ENCODE data around the gene RSPH1. TPM values are rescaled to one million over a fixed set of nuclear protein-coding genes. Genes with fewer than 3 reads are reported as not detected.

The RSPH1 gene
- total RNA-seq, 2 donors from 2014 or later = 1.8 to 2.2 TPM

- 77 to 94% methylated on average over 3 to 7 of the region's 7 CpGs for WGBS, 2 experiments (ENCODE audit: insufficient coverage in 1 of 2, insufficient read length in 1 of 2)
- Histone ChIP-seq H3K9ac (ENCODE audit: extremely low read depth, low read length, poor library complexity, severe bottlenecking) (no peak overlapping the region), H3K36me3 (ENCODE audit: control insufficient read depth, insufficient read depth, low read length) (no peaks in the 10 kb centered on the region), H3K9me3 (ENCODE audit: control insufficient read depth, low read length) (peaks cover 4% of the 10 kb centered on the region), H3K27me3 (ENCODE audit: control insufficient read depth, insufficient read depth, low read length, poor library complexity, severe bottlenecking) (no peaks in the 10 kb centered on the region), H3K27ac (ENCODE audit: low read depth, low read length) (no peak overlapping the region), H3K4me3 (ENCODE audit: low read length) (no peak overlapping the region), H3K4me1 (ENCODE audit: control insufficient read depth, insufficient read depth, low read length) (no peaks in the 10 kb centered on the region)
- Mint-ChIP-seq H3K4me1 (no peaks in the 10 kb centered on the region), H3K4me3 (no peak overlapping the region), H3K9me3 (peaks cover 15% of the 10 kb centered on the region), H3K36me3 (ENCODE audit: low read depth) (no peaks in the 10 kb centered on the region), H3K27ac (no peak overlapping the region), H3K27me3 (ENCODE audit: insufficient read depth) (peaks cover 14% of the 10 kb centered on the region)
- TF ChIP-seq CTCF (conservative IDR thresholded peaks at IDR 0.05) = no peak
- no peak for DNase-seq
Observed at GRCh38 chr21:42431196-42431595, 64.8 kb downstream of the RSPH1 start.

- Mint-ChIP-seq H3K4me3 (no peak overlapping the region), H3K27me3 (ENCODE audit: insufficient read depth) (peaks cover 14% of the 10 kb centered on the region)
Observed at GRCh38 chr21:42430521-42430920, 65.5 kb downstream of the RSPH1 start.

GRCh38 chr21:42429856-42430255 is 66.2 kb downstream of the RSPH1 start:
- Histone ChIP-seq H3K36me3 (ENCODE audit: control insufficient read depth, insufficient read depth, low read length) (no peaks in the 10 kb centered on the region), H3K4me3 (ENCODE audit: low read length) (no peak overlapping the region), H3K4me1 (ENCODE audit: control insufficient read depth, insufficient read depth, low read length) (no peaks in the 10 kb centered on the region), H3K9ac (ENCODE audit: extremely low read depth, low read length, poor library complexity, severe bottlenecking) (no peak overlapping the region), H3K27me3 (ENCODE audit: control insufficient read depth, insufficient read depth, low read length, poor library complexity, severe bottlenecking) (no peaks in the 10 kb centered on the region), H3K9me3 (ENCODE audit: control insufficient read depth, low read length) (peaks cover 4% of the 10 kb centered on the region), H3K27ac (ENCODE audit: low read depth, low read length) (no peak overlapping the region)
- 30 to 53% methylated on average over 6 to 9 of the region's 9 CpGs for WGBS, 2 experiments (ENCODE audit: insufficient coverage in 1 of 2, insufficient read length in 1 of 2)
- peaks cover 13% of the 10 kb centered on the region for H3K27me3 Mint-ChIP-seq (ENCODE audit: insufficient read depth)
- DNase-seq = peak; percentile 78
- no peaks in the 10 kb centered on the region for H3K4me1 Mint-ChIP-seq
- no peak overlapping the region for H3K27ac Mint-ChIP-seq
- TF ChIP-seq CTCF (conservative IDR thresholded peaks at IDR 0.05) = no peak
- peaks cover 15% of the 10 kb centered on the region for H3K9me3 Mint-ChIP-seq
- H3K4me3 Mint-ChIP-seq = no peak overlapping the region
- H3K36me3 Mint-ChIP-seq (ENCODE audit: low read depth) = no peaks in the 10 kb centered on the region

More at GRCh38 chr21:42430521-42430920, 65.5 kb downstream of the RSPH1 start:
- H3K27ac ChIP-seq (ENCODE audit: low read depth, low read length) = no peak overlapping the region
- H3K27me3 ChIP-seq (ENCODE audit: control insufficient read depth, insufficient read depth, low read length, poor library complexity, severe bottlenecking) = no peaks in the 10 kb centered on the region
- no peaks in the 10 kb centered on the region for H3K4me1 ChIP-seq (ENCODE audit: control insufficient read depth, insufficient read depth, low read length)
- TF ChIP-seq CTCF (conservative IDR thresholded peaks at IDR 0.05) = no peak
- Mint-ChIP-seq H3K36me3 (ENCODE audit: low read depth) (no peaks in the 10 kb centered on the region), H3K27ac (no peak overlapping the region), H3K9me3 (peaks cover 15% of the 10 kb centered on the region), H3K4me1 (no peaks in the 10 kb centered on the region)
- H3K4me3 ChIP-seq (ENCODE audit: low read length) = no peak overlapping the region
- no peak for DNase-seq
- 74 to 86% methylated on average over 5 to 6 of the region's 6 CpGs for WGBS, 2 experiments (ENCODE audit: insufficient coverage in 1 of 2, insufficient read length in 1 of 2)
- no peak overlapping the region for H3K9ac ChIP-seq (ENCODE audit: extremely low read depth, low read length, poor library complexity, severe bottlenecking)
- H3K36me3 ChIP-seq (ENCODE audit: control insufficient read depth, insufficient read depth, low read length) = no peaks in the 10 kb centered on the region
- H3K9me3 ChIP-seq (ENCODE audit: control insufficient read depth, low read length) = peaks cover 4% of the 10 kb centered on the region

Data from endodermal cell (in vitro differentiated cells).